Measurements from ENCODE around the gene EYS. TPM values are rescaled to one million over a fixed set of nuclear protein-coding genes. Genes with fewer than 3 reads are reported as not detected.

Gene EYS
- total and polyA plus RNA-seq, 2 of the 13 experiments (the other 11 are each of a cell fraction or from before 2014, with no cell fraction given) = 0.04 to 0.07 TPM

DNA sequence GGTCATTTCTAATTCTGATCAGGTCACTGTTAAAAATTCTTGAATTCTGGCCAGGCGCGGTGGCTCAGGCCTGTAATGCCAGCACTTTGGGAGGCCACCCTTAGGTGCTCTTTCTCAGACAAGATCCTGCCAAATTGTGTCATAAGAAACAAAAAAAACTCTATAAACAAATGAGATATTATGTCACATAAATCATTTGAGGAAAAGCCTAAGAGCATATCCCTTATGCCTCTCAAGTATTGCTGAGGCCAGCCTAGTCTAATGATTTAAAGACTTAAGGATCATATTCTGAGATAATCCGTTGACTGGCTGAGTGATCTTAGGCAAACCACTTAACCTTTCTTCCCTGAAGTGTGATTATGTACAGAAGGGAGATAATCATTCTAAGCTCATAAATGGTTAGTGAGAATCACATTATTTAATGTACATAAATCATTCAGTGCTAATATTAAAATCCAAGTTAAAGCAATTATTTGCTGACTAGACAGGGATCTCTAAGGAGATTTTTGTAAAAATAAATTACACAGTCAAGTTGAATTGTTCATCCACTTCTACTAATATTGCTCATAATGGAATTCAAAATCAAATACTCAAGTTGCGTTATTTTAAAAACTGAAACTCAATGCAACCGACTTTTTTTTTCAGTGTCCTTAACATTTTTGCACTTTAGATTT lies 1706.1 kb downstream of the EYS start:
- Histone ChIP-seq H3K4me3 (replicated peaks in 1 of 3; ENCODE audit: insufficient read depth in 1 of 3, low read depth in 2 of 3, low read length in 3 of 3) (no peak overlapping the region), H3K27me3 (ENCODE audit: control insufficient read depth in 1 of 2, insufficient read depth in 2 of 2, low read length in 2 of 2) (no peaks in the 10 kb centered on the region), H3K4me2 (ENCODE audit: low read depth, low read length) (no peak overlapping the region), H3K79me2 (ENCODE audit: insufficient read depth, low read length) (no peaks in the 10 kb centered on the region), H3K27ac (ENCODE audit: extremely low read length, insufficient read depth, low read length) (no peak overlapping the region), H2AFZ (ENCODE audit: low read length) (no peak overlapping the region), H3K9me3 (ENCODE audit: low read length) (no peaks in the 10 kb centered on the region), H3K9ac (ENCODE audit: insufficient read depth, low read depth, low read length) (no peak overlapping the region), H3K36me3 (replicated peaks in 1 of 2; ENCODE audit: control insufficient read depth in 1 of 2, insufficient read depth in 2 of 2, low read length in 2 of 2) (no peaks in the 10 kb centered on the region), H3K4me1 (ENCODE audit: insufficient read depth, low read length) (no peaks in the 10 kb centered on the region), H4K20me1 (ENCODE audit: insufficient read depth, low read length) (no peaks in the 10 kb centered on the region)
- no TSS peak for BruUV-seq (replicated peaks)
- POLR2A ChIA-PET = no interaction called here
- intact Hi-C loops (cut with micrococcal nuclease; ENCODE audit: unreplicated experiment) (no loop called here), in situ Hi-C loops (cut with HindIII; ENCODE audit: extremely low pct_ligation_motif_present, low pct_unique_long_range_greater_than_20kb) (no loop called here)
- ATAC-seq (no peak), FAIRE-seq (no peak), DNase-seq (ENCODE audit: low spot score) (no peak)
- no peak for TF ChIP-seq MAFG (CRISPR knock-in tag; IDR thresholded peaks at IDR 0.05)
- peak; percentile 36 to 84; a peak in 2 of 4 replicates for TF ChIP-seq MAFK (conservative IDR thresholded peaks at IDR 0.05 in 1 of 2, IDR thresholded peaks at IDR 0.05 in 1 of 2; ENCODE audit: low read length in 2 of 2)
- TF ChIP-seq MAFF (IDR thresholded peaks at IDR 0.05; ENCODE audit: low read depth, low read length) = peak; percentile 83
- 48% methylated on average over 5 of the region's 5 CpGs for WGBS (ENCODE audit: low lambda C conversion rate)
- CTCF ChIA-PET (ENCODE audit: low intra/inter-chr PET ratio, low total read pairs) = no interaction called here

DNA sequence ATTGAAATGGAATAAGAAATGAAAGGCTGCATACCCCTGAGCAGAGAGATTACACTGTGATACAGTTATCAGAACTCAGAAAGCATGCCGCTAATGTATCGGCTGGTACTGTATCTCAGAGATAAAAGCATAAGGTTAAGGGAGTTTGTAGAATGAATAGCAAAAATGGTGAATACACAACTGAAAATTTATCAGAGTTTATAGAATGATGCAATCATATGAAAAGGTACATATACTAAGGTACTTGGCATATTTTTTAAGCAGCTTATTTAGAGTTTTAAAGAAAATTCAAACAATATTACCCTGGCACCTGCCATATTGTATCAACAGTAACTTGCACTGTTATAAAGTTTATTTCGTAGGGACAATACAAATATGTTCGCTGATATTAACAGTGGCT lies 1707.4 kb downstream of the EYS start:
- no peak overlapping the region for H3K9ac ChIP-seq (ENCODE audit: insufficient read depth, low read depth, low read length)
- in situ Hi-C loops (cut with HindIII; ENCODE audit: extremely low pct_ligation_motif_present, low pct_unique_long_range_greater_than_20kb) = no loop called here
- CTCF ChIA-PET (ENCODE audit: low intra/inter-chr PET ratio, low total read pairs) = no interaction called here

More for the DNA sequence above, 1707.4 kb downstream of the EYS start:
- H2AFZ ChIP-seq (ENCODE audit: low read length) = no peak overlapping the region
- POLR2A ChIA-PET = no interaction called here
- H3K4me3 ChIP-seq (replicated peaks in 1 of 3; ENCODE audit: insufficient read depth in 1 of 3, low read depth in 2 of 3, low read length in 3 of 3) = no peak overlapping the region
- ATAC-seq (no peak), FAIRE-seq (no peak), DNase-seq (ENCODE audit: low spot score) (no peak)
- H3K9me3 ChIP-seq (ENCODE audit: low read length) = no peaks in the 10 kb centered on the region
- intact Hi-C loops (cut with micrococcal nuclease; ENCODE audit: unreplicated experiment) = loop anchor here (5.0 kb wide), 1 partner anchor 72 kb away; no protein-coding TSS in a partner anchor
- H3K36me3 ChIP-seq (replicated peaks in 1 of 2; ENCODE audit: control insufficient read depth in 1 of 2, insufficient read depth in 2 of 2, low read length in 2 of 2) = no peaks in the 10 kb centered on the region
- BruUV-seq (replicated peaks) = no TSS peak
- H3K27ac ChIP-seq (ENCODE audit: extremely low read length, insufficient read depth, low read length) = no peak overlapping the region
- H4K20me1 ChIP-seq (ENCODE audit: insufficient read depth, low read length) = no peaks in the 10 kb centered on the region
- H3K4me1 ChIP-seq (ENCODE audit: insufficient read depth, low read length) = no peaks in the 10 kb centered on the region
- WGBS (ENCODE audit: low lambda C conversion rate) = 60% methylated on average over 4 of the region's 4 CpGs
- H3K4me2 ChIP-seq (ENCODE audit: low read depth, low read length) = no peak overlapping the region
- no peaks in the 10 kb centered on the region for H3K27me3 ChIP-seq (ENCODE audit: control insufficient read depth in 1 of 2, insufficient read depth in 2 of 2, low read length in 2 of 2)
- TF ChIP-seq ATF7 (IDR thresholded peaks at IDR 0.05) (peak; percentile 67), ATF7 (CRISPR knock-in tag; IDR thresholded peaks at IDR 0.05) (no peak), ASH2L (IDR thresholded peaks at IDR 0.05; ENCODE audit: insufficient read length, low read depth, low read length) (no peak)
- no peaks in the 10 kb centered on the region for H3K79me2 ChIP-seq (ENCODE audit: insufficient read depth, low read length)

Data from HepG2 (cell line).